22Rv1 (cell line): Measurements from ENCODE around the gene MANSC1.
A peak's percentile ranks its signal among the peaks of the same experiment; 100 is the strongest.

Experiments
- H3K27ac ChIP-seq: fragments of 450-650 bp; 2 replicates; pipeline ENCODE4 v1.5.1; 2017
- ZFX ChIP-seq: fragments of 450-650 bp; IDR thresholded peaks from 2 replicates; pipeline ENCODE4 v1.6.1; 2017; ENCODE audit warnings: antibody characterized with exemption, borderline replicate concordance
- TF ChIP-seq, protein P1 (sequence below): fragments of 450-650 bp; IDR thresholded peaks from 2 replicates; pipeline ENCODE4 v1.5.1; 2017; ENCODE audit warnings: mild to moderate bottlenecking

MANSC1 gene

DNA sequence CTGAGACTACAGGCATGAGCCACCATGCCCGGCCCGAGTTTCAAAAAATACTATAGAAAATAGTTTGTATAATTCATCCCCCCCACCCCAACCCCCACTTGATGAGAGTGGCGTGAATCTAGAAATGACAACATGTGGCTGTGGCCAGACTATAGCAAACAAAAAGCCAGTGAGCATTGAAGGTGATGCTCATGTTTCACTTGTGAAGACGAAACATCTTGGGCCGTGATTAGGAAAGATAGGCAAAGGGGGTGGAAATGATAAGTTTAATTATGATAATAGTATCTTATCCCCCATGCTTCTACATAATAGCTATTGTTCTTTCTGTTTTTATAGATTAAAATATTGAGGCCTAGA is 15.4 kb upstream of the MANSC1 start:
- no peak overlapping the region for H3K27ac ChIP-seq
- TF ChIP-seq, protein P1, sequence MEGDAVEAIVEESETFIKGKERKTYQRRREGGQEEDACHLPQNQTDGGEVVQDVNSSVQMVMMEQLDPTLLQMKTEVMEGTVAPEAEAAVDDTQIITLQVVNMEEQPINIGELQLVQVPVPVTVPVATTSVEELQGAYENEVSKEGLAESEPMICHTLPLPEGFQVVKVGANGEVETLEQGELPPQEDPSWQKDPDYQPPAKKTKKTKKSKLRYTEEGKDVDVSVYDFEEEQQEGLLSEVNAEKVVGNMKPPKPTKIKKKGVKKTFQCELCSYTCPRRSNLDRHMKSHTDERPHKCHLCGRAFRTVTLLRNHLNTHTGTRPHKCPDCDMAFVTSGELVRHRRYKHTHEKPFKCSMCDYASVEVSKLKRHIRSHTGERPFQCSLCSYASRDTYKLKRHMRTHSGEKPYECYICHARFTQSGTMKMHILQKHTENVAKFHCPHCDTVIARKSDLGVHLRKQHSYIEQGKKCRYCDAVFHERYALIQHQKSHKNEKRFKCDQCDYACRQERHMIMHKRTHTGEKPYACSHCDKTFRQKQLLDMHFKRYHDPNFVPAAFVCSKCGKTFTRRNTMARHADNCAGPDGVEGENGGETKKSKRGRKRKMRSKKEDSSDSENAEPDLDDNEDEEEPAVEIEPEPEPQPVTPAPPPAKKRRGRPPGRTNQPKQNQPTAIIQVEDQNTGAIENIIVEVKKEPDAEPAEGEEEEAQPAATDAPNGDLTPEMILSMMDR = no peak
- no peak for TF ChIP-seq ZFX

DNA sequence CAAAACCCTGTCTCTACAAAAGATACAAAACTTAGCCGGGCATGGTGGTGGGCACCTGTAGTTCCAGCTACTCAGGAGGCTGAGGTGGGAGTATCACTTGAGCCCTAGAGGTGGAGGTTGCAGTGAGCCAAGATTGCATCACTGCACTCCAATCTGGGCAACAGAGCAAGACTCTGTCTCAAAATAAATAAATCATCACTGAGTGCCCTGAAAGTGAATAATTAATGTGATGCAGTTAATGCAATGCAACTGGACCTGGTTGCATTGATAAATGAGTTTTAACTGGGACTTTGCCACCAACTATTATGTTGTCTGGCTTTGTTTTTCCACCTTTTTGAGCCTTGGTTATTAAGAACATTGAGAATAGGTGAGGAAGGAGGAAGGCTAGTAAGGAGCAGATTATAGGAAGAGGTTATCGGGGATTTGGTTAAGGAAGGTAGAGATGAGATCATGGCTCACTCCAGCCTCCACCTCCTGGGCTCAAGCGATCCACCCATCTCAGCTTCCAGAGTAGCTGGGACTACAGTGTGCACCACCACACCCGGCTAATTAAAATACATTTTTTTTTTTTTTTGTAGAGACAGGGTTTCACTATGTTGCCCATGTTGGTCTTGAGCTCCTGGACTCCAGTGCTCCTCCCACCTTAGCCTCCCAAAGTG is 14.9 kb upstream of the MANSC1 start:
- H3K27ac ChIP-seq = no peak overlapping the region
- no peak for TF ChIP-seq ZFX
- TF ChIP-seq, protein P1 = no peak

DNA sequence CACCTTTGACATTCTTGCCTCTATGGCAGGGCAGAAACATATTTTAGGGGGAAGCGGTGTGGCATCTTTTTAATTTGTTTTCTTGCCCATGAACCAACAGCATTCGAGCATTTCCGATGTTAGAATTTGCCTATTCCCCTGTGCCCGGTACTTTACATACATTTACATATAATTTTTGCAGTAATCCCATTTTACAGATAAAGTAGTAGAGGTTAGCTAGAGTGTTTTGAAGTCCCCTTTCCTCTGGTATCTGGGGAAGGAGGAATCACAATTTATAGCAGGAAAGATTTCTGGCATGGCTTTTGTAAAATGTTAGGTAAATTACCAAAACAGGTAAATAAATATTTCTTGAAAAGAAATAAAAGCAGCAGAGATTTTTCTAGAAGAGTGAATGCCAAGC is 8.5 kb upstream of the MANSC1 start:
- peak overlapping the region; percentile 92 for H3K27ac ChIP-seq
- TF ChIP-seq ZFX = no peak
- TF ChIP-seq, protein P1 = no peak

GRCh38 chr12:12357719-12358461 is 7.8 kb upstream of the MANSC1 start:
- TF ChIP-seq ZFX = no peak
- TF ChIP-seq, protein P1 = no peak
- H3K27ac ChIP-seq = peak overlapping the region; percentile 92

GRCh38 chr12:12356896-12357718 is 7.1 kb upstream of the MANSC1 start, which contains the start of gene BORCS5:
TSS of gene BORCS5 (plus strand) at chr12:12357078. CDS start at chr12:12357452, 374 bp downstream.
- no peak for TF ChIP-seq ZFX
- TF ChIP-seq, protein P1 = peak; percentile 65
- peak within 1 kb of the TSS; percentile 92 for H3K27ac ChIP-seq

DNA sequence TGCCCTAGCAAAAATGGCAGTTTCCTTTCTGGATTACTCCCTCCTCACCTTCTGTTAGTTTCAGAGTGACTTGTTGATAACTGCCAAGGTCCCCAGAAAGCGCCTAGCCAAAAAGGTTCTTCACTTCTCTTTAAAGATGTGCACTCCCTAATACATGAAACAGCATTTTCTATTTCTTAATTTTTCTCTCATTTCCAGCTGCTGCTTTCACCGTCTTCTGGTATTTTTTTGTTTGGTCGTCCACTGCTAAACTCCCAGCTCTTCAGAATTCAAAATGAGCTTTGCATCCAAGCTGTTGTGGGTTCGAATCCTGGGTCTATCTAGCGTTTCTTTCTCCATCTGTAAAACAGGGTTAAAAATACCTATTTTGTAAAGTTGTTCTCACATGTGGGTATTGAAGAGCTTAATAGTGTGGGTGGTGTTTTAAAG is 6.4 kb upstream of the MANSC1 start:
- TF ChIP-seq ZFX = no peak
- TF ChIP-seq, protein P1 = no peak
- peak overlapping the region; percentile 92 for H3K27ac ChIP-seq
